GM18498 (cell line): ENCODE data around the gene CLTCL1.
"Not testable (repeated sequence)": the region's sequence is repeated elsewhere in the genome, so short reads cannot be mapped to it uniquely, and the experiment has no call there.

ENCODE experiments used
- ATAC-seq: cut with Tn5 transposase; IDR thresholded peaks from one replicate; pipeline ENCODE4 v1.9.1; 2021; ENCODE audit warnings: mild to moderate bottlenecking, moderate library complexity; ENCODE audit not compliant: unreplicated experiment

CLTCL1 gene

GRCh38 chr22:19256362-19256761 is 35.2 kb downstream of the CLTCL1 start:
- ATAC-seq, result not testable (repeated sequence)

DNA sequence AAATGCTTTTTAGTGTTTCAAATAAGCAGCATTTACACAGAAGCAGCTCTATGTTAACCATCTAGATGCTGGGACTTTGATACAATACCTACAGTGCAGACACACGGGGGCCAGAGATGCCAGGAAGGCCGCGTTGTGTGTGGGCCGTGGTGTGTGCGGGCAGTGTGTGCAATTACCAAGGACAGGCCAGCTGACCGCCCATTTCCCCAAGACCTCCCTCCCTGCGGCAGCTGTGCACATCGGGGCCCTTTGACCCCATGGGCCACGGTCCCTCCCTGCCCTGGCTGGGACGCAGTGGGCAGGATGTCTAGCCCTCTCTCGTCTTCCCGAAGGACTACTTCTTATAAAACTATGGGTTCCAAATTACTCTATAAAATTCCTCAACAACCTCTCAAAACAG is 38.4 kb downstream of the CLTCL1 start:
- no peak for ATAC-seq

DNA sequence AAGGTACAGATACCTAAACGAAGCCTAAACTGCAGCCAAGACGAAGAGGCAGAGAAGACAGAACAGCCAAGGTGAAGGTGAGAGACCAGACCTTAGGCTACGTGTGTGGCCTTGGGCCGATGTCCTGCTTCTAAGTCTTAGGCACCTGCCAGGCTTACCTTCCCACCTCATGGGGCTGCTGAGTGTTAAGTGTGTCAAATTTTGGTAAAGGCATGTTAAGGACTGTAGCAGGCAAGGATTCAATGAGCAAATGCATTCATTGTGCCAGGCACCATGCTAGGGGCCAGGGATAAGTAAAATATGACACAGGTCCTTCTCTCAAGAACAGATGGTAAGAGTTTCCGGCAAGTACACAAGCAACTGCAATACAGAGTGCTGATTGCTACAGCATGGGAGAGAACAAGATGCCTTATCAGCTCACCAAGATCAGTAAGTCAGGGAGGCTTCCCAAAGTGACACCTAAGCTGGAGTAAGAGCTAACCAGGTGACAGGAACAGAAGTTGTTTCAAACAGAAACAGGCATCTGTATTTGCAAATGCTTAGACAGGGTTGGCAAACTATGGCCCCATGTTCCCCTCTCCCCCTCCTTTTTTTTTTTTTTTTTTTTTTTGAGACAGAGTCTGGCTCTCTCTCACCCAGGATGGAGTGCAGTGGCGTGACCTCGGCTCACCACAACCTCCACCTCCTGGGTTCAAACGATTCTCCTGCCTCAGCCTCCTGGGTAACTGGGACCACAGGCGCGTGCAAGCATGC is 46.7 kb downstream of the CLTCL1 start:
- no peak for ATAC-seq

DNA sequence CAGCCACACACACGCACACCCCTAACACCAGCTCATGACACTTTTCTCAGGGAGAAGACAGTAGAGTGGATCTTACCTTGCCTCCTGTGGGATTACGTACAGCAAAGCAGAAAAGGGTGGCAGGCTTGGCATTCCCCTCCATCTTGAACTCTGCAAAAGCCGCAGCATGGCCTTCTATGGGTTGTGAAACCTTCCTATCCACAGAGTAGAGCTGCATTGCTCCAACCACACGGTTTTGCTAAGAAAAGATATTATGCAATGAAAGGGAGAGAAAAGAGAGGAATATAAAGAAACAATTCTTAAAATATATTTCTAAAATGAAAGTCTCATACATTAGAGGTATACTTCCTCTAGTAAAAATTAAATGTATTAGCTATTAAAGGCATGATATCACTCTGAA is 48.8 kb downstream of the CLTCL1 start:
- no peak for ATAC-seq

DNA sequence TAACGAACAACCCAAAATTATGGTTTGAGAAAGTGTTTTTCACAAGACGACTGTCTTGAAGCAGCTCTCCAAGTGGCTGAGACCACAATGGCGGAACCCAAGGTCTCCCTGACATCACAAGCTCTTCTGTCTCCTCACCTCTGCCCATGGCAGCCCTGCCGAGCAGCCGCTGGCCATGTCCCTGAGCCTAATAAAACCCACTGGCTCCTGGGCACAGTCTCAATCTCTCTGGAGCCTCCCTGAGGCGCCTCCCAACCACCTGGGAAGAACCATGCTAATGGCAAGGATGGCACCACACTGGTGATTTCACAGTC is 50.0 kb downstream of the CLTCL1 start:
- ATAC-seq, result no peak

- ATAC-seq, result no peak
Observed at GRCh38 chr22:19240813-19241592, 50.5 kb downstream of the CLTCL1 start.

GRCh38 chr22:19239464-19239863 is 52.1 kb downstream of the CLTCL1 start:
- no peak for ATAC-seq

DNA sequence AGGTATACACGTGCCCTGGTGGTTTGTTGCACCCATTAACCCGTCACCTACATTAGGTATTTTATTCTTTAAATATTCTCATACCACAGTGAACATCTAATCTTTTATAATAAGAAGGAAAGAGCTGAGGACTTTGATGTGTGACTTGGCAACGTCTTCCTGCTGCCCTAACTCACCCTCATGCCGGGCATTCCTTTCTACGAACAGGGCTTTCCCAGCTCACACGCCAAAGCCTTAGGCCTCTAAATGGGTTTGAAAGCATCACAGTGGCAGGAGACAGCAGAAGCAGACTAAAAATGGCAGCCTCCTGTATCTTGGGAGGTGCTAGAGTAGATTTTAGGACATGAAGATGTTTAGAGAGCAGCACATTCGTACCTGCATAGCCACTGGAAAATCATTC is 52.6 kb downstream of the CLTCL1 start:
- ATAC-seq, result no peak

- no peak for ATAC-seq
Observed at GRCh38 chr22:19235874-19236273, 55.6 kb downstream of the CLTCL1 start.

DNA sequence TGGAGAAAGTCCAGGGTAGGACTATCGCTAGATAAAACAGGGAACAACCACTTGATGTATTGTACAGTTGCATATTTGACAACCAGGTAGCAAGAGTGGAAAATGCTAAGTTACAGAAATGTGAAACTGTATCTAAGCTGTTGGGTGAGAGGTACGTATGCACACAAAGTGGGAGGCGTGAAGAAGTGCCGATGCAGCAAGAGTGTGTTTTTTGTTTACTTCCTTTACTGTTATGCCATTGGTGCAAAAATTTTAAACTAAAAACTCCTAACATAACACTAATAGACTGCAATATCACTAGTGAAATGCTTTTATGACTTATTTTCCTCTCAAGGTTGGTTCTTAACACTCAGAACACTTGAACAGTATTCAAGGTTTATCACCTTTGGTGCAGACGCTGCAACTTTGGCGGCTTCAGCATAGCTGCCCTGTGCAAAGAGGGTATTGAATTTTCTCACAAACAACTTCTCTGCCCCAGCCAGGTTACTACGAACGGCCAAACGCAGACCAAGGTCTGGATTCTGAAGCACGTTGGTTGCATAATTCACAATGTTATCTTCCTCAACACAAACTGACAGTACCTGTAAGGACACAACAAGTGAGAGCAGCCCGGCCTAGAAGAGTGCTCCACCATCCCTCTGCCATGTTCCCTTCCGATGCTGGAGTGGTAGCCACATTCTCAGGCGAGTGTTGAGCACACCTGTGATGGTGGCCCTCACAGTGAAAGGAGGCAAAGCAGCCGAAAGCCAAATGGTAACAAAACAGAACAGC is 57.2 kb downstream of the CLTCL1 start:
- no peak for ATAC-seq

DNA sequence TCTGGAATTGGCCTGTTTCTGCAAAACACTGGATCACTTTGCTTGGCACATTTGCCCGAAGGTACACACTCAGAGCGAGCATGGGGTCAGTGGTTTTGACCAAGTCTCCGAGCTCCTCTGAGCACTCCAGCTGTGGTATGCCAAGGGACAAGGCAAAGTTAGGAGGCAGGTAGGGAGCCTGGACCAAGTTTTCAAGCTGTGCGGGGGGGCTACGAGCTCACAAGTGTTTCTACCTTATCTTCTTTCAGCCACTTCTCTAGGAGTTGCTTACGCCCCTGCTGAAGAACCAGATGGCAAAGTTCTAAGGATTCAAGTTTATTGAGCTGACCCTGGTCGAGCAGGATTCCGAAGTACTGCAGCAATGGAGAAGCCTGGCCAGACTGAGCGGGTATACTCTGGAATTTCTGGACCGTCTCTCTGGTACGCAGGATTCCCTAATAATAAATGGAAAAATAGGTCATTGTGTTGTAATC is 58.3 kb downstream of the CLTCL1 start:
- no peak for ATAC-seq

DNA sequence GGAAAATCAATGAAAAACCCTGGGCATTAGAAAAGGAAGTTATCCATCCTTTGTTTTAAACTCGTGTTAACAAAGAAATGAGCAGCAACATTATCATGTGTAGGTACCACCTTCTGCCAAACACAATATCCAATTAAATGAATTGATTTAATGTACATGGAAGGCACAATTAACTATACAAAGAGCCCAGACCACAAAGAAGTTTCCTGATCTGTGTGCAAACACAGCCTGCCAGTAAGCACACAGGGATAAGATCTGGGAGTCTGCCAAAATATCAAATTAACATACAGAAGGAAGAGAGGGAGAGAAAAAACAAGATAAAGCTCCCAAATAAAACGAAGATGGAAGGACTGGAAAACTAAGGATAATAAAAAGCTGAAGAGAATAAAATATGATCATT is 58.9 kb downstream of the CLTCL1 start:
- ATAC-seq, result no peak

DNA sequence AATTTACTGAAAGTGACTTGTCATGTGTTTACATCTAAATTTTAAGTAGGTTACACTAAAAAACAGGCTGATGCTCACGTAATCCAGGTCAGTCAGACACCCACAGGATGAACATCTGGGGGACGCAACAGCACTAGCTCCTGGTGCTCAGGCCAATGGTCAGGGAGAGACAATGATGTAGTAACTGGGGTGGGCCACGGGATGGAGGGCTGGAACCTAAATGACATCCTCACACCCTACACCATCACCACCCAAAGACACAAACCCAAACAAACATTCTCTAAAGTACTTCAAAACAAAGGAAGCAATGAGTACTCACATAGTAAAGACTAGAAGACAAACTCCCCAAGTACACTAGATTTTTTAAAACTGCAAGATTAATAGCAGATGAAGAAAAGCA is 59.5 kb downstream of the CLTCL1 start:
- ATAC-seq, result no peak

DNA sequence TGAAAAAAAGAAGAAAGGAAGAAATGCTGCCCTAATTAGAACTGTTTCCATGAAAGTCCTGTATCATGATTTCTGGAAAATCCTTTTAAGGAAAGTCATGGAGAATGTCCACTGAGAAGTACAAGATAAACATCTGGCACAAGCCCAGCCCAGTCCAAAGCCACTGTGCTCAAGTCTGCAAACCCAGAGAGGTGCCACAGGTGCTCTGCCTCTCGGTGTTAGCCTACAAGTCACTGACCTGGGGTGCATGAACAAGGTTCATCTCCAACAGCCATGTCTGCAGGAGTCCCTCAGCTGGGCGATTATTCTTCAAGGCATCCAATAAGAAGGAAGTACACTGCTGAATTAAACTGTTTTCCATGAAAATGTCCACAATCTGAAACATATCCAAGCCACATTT is 61.9 kb downstream of the CLTCL1 start:
- ATAC-seq, result no peak

DNA sequence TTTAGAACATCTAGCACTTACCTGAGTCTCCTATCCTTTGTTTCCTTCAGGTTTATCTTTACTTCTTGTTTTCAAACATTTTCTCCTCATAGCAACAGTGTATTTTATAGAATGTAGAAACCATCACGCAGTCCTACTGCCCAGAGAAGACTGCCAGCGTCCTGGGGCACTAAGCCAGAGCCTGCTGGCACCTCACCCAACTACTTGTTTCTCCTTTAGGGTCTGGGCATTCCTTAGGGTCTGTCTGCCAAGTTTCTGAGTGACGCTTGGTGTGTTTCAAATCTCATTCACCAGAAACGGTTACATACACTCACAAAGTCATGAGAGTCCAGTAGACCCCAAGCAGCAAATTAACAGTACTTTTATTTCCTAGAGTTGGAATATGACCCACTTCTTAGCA is 63.3 kb downstream of the CLTCL1 start:
- ATAC-seq, result no peak

DNA sequence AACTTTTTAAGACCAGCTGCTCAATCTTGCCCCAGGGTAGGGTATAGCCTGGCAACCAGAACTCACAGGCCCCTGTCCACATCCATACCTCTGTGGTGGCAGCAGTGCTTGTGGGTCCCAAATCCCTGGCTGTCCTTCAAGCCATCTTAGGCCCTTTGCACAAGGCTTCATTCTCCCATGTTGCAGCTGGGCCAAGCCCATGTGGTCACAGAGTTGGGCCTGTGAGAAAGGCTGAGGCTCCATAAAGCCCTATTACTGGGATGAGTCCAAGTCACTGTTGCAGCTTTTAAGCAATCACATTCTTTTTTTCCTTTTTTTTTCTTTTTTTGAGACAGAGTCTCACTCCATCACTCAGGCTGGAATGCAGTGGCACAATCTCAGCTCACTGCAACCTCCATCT is 65.1 kb downstream of the CLTCL1 start:
- ATAC-seq, result no peak

GRCh38 chr22:19225560-19225959 is 66.0 kb downstream of the CLTCL1 start:
- no peak for ATAC-seq

GRCh38 chr22:19224985-19225384 is 66.5 kb downstream of the CLTCL1 start:
- no peak for ATAC-seq

DNA sequence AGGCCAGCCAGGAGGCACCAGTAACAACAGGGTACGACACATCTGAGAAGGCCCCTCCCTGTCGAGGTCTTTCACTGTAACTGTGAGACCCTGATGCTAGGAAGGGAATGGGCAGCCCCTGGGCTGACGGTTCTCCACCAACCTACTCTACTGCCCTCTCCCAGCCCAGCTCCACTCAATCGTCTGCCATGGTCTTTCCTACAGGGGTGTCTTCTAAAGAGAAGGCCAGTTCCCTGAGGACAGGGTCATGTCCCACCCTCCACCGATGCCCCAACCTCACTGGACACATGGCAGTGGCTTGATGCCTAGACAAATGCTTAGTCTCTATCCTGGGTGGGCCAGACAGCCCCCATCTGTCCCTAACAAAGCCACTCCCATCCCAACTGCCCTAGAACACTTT is 67.0 kb downstream of the CLTCL1 start:
- ATAC-seq, result no peak

DNA sequence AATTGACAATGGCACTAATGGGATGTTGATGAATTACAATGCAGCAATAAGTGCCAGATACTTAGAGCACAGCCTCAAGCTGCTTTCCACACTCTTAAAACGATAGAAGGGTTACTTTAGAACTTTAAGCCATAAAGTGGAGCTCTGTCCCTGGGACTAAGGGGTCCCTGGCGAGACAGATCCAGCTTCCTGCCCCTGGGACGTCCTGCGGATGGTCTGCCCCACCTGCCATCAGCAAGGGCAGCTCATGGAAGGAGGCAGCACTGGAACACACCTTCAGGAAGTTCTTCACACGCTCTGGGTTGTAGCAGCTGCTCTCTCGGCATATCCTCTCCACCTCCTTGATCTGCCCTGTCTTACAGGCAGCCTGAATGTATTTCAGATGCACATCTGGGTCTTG is 67.9 kb downstream of the CLTCL1 start:
- ATAC-seq, result no peak

- ATAC-seq, result no peak
Observed at GRCh38 chr22:19223110-19223509, 68.4 kb downstream of the CLTCL1 start.
